GM18511 (cell line): ENCODE results near the gene IFT122.
"Not testable (repeated sequence)": the region's sequence is repeated elsewhere in the genome, so short reads cannot be mapped to it uniquely, and the experiment has no call there.

Source experiments
- ATAC-seq: cut with Tn5 transposase; IDR thresholded peaks from one replicate; pipeline ENCODE4 v1.9.1; 2021; ENCODE audit warnings: mild to moderate bottlenecking, moderate library complexity; ENCODE audit not compliant: unreplicated experiment

The IFT122 gene, protein sequence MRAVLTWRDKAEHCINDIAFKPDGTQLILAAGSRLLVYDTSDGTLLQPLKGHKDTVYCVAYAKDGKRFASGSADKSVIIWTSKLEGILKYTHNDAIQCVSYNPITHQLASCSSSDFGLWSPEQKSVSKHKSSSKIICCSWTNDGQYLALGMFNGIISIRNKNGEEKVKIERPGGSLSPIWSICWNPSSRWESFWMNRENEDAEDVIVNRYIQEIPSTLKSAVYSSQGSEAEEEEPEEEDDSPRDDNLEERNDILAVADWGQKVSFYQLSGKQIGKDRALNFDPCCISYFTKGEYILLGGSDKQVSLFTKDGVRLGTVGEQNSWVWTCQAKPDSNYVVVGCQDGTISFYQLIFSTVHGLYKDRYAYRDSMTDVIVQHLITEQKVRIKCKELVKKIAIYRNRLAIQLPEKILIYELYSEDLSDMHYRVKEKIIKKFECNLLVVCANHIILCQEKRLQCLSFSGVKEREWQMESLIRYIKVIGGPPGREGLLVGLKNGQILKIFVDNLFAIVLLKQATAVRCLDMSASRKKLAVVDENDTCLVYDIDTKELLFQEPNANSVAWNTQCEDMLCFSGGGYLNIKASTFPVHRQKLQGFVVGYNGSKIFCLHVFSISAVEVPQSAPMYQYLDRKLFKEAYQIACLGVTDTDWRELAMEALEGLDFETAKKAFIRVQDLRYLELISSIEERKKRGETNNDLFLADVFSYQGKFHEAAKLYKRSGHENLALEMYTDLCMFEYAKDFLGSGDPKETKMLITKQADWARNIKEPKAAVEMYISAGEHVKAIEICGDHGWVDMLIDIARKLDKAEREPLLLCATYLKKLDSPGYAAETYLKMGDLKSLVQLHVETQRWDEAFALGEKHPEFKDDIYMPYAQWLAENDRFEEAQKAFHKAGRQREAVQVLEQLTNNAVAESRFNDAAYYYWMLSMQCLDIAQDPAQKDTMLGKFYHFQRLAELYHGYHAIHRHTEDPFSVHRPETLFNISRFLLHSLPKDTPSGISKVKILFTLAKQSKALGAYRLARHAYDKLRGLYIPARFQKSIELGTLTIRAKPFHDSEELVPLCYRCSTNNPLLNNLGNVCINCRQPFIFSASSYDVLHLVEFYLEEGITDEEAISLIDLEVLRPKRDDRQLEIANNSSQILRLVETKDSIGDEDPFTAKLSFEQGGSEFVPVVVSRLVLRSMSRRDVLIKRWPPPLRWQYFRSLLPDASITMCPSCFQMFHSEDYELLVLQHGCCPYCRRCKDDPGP

DNA sequence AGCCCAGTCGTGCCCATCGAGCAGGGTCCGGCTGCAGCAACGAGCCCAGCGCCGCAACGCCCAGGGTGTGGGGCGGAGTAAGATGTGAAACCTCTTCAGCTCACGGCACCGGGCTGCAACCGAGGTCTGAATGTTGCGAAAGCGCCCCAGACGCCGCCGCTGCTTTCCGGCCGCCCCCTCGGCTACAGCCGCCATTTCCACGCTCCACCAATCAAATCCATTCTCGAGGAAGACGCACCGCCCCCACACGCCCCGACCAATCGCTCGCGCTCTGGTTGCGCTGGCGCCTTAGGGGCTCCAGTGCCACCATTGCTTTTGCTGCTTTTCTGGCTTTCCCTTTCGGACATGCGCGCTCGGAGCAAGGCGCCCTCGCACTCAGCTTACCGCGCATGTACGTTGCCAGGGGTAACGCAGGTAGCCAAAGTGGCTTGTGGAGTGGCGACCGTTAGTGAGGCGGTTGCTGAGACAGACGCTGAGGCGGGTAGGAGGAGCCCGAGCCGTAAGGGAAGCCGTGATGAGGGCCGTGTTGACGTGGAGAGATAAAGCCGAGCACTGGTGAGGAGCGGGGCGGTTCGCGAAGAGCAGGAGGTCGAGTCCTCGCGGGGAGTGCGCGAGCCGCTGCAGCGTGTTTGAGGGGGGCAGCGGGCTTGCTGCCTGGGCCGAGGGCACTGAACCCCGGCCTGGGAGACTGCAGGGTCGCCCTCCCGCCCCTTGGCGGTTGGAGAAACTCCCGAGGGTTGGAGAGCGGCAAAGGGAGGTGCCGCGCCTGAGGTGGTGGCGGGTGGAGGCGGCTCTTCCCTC lies at the start of gene IFT122, which contains the start of gene MBD4:
Gene IFT122 (plus strand): TSS at position 408 of the 801 bp plus-strand sequence. CDS start 107 bp downstream, at position 515.
Gene MBD4 (minus strand): TSS at position 132 of the 801 bp plus-strand sequence. CDS start 115 bp downstream, at position 17.
- ATAC-seq = peak; percentile 89

DNA sequence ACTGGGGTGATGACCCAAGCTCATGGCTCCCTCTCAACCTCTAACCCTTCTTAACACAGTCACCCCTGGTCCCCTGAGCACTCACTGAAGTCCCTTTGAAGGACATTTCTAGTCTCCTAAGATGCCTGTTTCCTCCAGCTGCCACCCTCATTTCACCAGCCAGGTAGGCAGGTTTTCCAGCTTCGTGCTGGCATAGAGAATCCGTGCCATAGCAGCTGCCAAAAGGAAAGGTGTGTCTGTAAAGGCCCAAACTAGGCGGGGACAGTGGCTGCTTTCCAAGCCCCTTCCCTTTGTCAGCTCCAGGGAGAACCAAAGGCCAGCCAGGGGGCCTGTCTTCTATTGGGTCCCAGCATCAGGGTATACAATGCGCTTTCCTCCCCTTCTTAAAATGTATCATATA lies 48.4 kb upstream of the IFT122 start:
- ATAC-seq = not testable (repeated sequence)

DNA sequence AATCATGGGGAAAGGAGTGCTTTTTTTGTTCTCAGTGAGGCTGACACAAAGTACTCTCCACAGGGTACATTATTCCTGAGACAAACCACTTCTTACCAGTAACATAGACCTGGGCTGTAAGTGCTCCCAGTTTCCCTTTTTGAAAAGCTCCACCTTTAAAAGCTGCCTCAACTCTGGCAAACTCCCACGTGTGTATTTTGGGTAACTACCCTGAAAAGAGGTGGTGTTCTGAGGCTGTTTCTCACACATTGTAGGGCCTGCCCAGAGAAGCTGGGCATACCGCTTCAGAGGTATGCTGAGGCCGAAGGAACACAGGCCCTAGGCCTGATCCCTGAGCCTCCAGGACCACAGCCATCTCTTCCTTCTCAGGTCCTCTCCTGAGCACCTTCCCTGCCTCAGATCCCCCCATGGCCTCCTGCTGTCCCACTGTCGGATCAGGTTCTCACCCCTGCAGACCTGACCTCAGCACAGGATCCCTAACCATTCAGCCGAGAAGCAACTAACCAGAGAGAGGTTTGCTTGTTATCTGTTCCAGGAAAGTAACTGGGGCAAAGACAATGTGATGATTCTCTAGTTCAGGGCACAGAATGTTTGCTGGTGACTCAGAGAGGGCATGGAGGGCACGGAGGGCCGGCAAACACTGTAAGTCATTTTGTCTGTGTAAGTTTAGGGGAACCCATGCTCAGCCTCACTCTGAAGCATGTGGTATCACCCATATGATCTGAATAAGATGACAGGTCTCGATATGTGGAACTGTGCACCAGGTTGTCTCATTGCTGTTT lies 47.7 kb upstream of the IFT122 start:
- ATAC-seq = not testable (repeated sequence)

DNA sequence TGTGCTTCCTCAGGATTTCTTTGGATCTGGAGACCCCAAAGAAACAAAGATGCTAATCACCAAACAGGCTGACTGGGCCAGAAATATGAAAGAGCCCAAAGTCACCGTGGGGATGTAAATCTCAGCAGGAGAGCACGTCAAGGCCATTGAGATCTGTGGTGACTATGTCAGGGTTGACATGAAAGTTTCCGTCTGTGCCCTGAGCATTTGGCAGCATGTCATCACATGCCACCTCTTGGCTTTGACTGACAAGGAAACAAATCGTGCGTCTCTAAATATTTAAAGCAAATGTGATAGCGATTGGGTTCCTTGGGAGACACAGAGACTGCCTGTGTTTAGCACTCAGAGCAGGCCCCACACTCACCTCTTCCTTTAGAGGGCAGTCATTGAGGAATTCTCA lies 46.8 kb upstream of the IFT122 start:
- no peak for ATAC-seq

DNA sequence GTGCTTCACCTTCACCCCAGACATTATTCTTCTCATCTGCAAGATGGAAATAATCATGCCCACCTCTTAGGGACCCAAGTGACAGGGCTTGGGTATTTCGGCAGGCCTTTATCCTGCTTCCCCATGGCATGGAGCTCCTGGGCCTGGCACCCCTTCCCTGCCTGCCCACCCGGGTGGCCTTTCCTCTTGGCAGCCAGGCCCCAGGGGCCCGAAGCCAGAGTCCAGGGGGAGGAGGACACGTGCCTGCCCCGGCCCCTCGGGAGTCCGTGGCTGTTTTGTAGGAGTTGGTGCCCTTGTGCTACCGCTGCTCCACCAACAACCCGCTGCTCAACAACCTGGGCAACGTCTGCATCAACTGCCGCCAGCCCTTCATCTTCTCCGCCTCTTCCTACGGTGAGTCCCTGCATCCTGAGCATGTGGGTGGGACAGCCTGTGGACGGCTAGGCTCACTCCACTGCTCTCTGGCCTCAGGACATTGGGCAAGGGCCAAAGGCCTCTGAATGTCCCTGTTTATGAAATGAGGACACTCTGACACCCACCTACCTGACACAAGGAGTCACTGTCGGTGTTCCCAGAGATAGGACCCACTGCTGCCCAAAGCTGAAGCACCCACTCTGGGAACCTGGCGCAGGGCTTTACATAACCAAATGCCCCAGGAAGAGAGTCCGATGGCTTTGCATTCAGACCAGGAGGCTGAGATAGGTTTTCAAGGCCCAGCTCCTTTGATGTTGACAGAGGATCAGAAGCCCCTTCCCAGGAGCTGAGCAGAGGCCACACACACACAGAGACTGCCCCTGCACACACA lies 46.1 kb upstream of the IFT122 start:
- not testable (repeated sequence) for ATAC-seq

DNA sequence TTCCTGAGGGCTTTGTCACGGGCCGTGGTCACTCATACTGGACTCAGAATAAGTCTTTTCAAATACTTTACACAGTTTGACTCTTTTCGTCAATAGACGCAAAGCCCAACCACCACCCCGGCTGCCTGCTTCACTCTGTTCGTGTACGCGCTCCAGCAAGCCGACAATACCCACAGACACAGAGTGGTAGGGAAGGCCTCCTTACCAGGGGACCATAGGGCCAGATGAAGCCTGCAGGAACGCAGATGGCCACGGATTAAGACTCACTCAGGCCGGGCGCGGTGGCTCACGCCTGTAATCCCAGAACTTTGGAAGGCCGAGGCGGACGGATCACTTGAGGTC lies 41.2 kb upstream of the IFT122 start:
- ATAC-seq = peak; percentile 31

DNA sequence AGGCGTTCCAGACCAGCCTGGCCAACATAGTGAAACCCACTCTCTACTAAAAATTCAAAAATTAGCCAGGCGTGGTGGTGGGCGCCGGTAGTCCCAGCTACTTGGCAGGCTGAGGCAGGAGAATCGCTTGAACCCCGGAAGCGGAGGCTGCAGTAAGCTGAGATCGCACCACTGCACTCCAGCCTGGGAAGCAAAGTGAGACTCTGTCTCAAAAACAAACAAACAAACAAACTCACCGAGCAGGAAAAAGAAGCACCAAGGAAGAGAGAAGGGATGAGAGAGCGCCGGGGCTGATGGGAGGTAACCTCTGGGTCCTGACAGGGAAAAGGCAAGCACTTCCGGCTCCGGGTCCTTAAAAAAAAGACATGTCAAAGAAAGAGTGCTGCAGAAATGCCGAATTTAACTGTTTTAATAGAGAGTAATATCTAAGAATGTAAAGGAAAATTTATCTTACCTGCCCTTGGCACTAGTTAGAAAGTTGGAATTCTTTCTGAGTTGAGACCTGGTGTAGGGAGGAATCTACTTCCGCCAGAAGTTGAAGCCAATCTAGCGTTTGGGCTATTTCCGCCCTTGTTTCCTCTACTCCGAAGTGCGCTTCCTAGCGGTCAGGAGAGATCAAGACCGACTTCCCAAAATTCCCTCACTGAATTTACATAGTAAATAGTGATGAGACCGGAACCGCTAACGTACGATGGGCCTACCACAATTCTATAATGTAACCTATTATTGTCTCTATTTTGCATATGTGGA lies 40.7 kb upstream of the IFT122 start:
- ATAC-seq = peak; percentile 87

DNA sequence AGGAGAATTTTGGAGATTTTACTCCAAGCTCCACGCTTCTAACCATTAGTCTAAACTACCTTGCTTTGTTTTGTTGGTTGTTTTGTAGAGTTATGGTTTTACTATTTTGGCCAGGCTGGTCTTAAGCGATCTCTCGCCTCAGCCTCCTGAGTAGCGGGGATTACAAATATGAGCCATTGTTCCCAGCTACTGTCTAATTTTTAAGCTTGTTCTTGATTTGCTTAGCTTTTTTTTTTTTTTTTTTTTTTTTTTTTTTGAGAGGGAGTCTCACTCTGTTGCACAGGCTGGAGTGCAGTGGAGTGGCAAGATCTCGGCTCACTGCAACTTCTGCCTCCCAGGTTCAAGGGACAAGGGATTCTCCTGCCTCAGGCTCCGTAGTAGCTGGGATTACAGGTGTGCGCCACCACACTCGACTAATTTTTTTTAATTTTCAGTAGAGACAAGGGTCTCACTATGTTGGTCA lies 40.1 kb upstream of the IFT122 start:
- ATAC-seq = no peak

DNA sequence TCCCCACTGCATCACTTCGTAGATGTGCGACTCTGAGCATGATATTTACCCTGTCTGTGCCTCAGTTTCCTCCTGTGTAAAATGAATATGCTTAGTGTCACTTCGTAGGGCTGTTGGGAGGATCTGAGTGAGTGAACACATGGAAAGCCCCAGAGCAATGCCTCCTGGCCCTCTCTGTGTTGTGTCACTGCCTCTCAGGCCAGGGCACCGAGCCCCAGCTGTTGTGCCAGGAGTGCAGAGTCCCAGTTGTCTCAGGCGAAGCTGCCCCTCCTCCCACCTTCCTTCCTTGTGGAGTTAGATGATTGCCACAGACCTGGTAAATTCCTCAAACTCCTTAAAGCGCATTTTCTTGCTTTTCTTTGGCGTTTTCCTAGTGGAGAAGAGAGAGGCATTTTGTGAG lies 37.8 kb upstream of the IFT122 start:
- ATAC-seq = no peak

DNA sequence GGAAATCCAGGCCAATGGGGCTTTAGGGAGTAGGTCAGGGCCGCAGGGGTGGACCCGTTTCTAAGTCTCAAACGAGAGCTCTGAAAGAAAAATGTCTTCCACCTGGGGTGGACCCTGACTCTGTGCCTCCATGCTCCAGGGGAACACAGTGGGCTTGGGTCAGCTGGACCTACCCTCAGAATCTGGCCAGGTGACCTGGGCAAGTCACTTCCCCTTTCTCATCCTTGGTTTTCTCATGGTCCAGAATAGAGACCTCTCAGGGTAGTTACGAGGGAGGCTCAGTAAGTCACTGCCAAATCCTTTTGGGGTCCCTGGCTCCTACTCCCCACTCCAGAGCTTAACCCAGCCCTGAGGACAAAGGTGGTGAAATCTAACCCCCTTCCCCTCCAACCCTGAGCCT lies 37.4 kb upstream of the IFT122 start:
- no peak for ATAC-seq

DNA sequence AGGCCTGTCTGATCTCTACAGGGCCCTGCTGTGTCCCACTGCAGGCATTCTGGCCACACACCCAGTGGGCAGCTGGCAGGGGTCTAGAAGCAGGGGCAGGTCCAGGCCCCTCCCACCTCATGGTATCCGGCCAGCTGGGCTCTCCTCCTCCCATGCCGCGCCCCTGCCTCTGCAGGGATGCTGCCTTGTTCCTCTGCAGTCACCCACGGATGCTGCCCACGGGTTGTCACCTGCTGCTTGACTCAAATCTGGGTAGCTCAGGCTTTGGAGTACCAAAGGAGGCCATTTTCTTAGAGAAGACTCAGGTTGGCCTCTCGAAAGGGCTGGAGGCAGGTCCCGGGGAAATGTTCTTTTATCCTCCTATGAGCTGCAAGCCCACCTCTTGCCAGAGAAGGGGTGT lies 36.6 kb upstream of the IFT122 start:
- no peak for ATAC-seq

DNA sequence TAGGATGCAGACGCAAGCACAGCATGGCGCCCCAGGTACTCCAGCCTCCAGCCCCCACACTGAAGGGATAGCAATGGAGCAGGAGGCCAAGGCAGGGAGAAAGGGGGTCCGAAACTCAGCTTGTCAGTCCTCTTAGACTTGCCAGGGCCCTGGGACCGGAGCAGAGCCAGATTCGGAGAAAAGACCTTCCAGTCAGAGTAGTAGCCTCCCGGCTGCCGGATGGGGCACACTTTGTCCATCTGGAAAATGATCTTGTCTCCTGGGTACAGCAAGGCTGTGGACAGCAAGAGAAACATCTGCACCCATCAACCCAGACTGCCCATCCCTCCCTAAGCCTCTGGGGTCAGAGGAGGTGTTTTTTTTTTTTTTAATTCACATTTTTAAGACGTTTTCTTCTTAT lies 35.9 kb upstream of the IFT122 start:
- no peak for ATAC-seq

DNA sequence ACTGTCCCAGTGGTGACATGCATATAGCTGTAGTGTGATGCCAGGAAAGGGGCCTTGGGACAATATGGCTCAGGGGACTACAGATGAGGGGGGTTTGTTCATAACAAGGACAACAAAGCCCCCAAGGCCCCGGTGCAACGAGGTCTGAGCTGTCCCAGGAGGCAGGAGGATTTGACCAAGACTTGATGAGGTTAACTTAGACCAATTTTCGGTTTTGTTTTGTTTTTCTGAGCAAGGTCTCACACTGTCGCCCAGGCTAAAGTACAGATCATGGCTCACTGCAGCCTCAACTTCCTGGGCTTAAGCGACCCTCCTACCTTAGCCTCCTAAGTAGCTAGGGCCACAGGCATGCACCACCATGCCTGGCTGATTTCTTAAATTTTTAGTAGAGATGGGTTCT lies 35.4 kb upstream of the IFT122 start:
- no peak for ATAC-seq

DNA sequence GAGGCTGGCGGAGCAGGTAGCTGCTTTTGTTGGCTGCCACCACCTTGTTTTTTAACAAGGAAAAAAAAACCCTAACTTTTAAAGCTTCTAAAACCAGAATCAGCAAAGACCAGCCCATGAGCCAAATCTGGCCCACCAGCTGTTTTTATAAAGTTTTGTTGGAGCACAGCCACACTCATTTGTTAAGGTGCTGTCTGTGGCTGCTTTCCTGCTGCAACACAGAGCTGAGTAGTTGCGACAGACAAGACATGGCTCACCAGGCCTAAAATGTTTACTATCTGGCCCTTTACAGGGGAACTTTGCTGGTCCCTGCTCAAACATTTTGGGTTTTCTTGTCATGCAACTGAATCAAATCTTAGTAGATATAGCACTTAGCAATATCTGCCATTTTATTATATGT lies 30.5 kb upstream of the IFT122 start:
- no peak for ATAC-seq

DNA sequence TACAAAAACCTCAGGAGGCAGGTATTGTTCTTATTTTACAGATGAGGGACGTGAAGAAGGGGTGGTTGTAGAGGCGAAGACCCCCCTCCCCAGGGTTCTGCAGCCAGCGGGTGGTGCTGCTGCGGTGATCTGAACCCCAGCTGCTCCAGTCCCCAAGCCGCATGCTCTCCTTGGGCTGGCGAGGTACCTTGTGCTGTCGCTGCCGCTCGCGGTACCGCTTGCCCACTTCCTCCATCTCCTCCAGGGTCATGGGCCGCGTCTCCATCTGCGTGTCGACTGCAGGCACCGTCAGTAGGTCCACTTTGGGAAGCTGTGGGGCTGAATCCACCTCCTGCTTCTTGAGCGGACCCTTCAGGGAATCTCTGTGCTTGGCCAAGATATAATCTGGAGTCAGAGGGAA lies 29.1 kb upstream of the IFT122 start:
- no peak for ATAC-seq

DNA sequence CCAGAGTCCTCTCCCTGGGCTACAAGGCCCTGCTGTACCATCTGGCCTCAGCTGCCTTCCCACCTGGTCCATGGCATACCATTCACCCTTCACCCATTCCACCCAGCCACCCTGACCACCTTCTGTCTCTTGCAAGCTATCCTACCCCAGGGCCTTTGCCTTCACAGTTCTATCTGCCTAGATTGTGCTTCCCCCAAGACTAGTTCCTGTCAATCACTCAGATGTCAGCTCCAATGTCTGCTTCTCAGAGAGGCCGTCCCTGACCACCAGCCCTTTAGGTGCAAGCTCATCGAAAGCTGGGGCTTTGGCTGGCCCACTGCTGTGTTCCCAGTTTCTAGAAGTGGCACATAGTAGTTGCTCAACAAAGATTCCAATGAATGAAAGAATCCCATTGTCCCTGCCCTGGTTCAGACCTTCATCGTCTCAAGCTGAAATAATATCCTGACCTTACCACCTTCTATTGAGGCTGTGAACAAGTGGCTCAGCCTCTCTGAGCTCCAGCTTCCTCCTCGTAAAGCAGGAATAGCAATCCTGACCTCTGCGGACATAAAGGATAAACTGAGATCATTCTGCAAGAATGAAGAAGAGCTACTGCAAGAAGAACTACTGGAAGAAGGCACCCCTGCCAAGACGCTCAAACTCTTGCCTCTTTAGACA lies 27.4 kb upstream of the IFT122 start:
- no peak for ATAC-seq

DNA sequence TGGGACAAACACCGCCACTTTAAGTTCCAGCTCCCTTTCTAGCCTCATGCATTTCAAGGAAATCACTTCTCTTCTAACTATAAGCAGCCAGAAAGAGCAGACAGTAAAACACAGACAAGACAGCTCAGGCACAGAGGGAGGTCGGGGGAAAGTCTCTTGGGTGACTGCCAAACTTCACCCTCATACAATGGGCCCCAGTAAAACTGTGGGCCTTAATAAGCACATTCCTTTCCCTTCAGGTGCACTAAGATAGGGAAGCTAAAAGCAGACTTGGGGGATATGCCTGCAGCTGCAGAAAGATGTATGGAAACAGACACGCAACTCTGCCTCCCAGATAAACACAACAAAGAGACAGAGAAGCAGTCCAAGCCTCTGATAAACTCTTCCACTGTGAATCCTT lies 26.8 kb upstream of the IFT122 start:
- not testable (repeated sequence) for ATAC-seq
